Uterus (tissue), 4 donors: ENCODE measurements around the gene THOC5. TPM values are rescaled to one million over a fixed set of nuclear protein-coding genes. Genes with fewer than 3 reads are reported as not detected.
"Not testable (repeated sequence)": the region's sequence is repeated elsewhere in the genome, so short reads cannot be mapped to it uniquely, and the experiment has no call there.

Source experiments
- DNase-seq, 2 donors: peaks; one replicate each; pipeline ENCODE4 v3.0.0-alpha.2; 2019 to 2020
- H3K27ac ChIP-seq, 2 donors: fragments of 200-600 bp; sonication (generic); 1 replicate in 1 of 2; 2 replicates in 1 of 2; pipeline ENCODE4 v1.5.1; 2016 to 2018
- H3K27me3 ChIP-seq, 2 donors: fragments of 200-600 bp; sonication (generic); one replicate each; pipeline ENCODE4 v1.5.1; 2018 to 2019; ENCODE audit warnings: control low read depth in 1 of 2
- H3K36me3 ChIP-seq, 2 donors: fragments of 200-600 bp; sonication (generic); one replicate each; pipeline ENCODE4 v1.5.1; 2019; ENCODE audit warnings: control low read depth in 1 of 2
- H3K4me1 ChIP-seq, 2 donors: fragments of 200-600 bp; sonication (generic); one replicate each; pipeline ENCODE4 v1.5.1; 2018 to 2019; ENCODE audit warnings: control low read depth in 1 of 2
- H3K4me3 ChIP-seq, 2 donors: fragments of 200-600 bp; sonication (generic); 1 replicate in 1 of 2; 2 replicates in 1 of 2; pipeline ENCODE4 v1.5.1; 2018 to 2019; ENCODE audit warnings: mild to moderate bottlenecking in 1 of 2
- H3K9me3 ChIP-seq, 2 donors: fragments of 200-600 bp; sonication (generic); one replicate each; pipeline ENCODE4 v1.5.1; 2019; ENCODE audit warnings: control low read depth in 1 of 2
- POLR2A ChIP-seq, 2 donors: fragments of 450-650 bp; IDR thresholded peaks; one replicate each; pipeline ENCODE4 v1.6.1; 2016; ENCODE audit warnings: antibody characterized with exemption in 2 of 2, mild to moderate bottlenecking in 1 of 2, moderate library complexity in 1 of 2
- intact Hi-C: fragments of 100-400 bp; cut with DNase I; formaldehyde crosslinking; loops from one replicate; pipeline ENCODE4 v1.15.1; 2023; ENCODE audit warnings: low total_unique reads
- total RNA-seq, 4 donors: library from RNA; depleted of rRNA in 3 of 4; stranded (reverse); fragments of >200 nt in 3 of 4; gene quantifications; one replicate each; pipeline versions ENCODE4 v1.1.0 to v1.2.4, GENCODE V29; 2014 to 2023
- TF ChIP-seq, protein P1 (sequence below), 4 experiments: fragments of 200-600 bp in 2 of 4; fragments of 450-650 bp in 2 of 4; sonication (generic) in 2 of 4; IDR thresholded peaks; one replicate each; pipeline ENCODE4 v1.5.1; 2016 to 2019; ENCODE audit warnings: antibody characterized with exemption in 4 of 4, mild to moderate bottlenecking in 2 of 4, moderate library complexity in 1 of 4
- donor health status: DM: yes; HTN: yes; CAD: no.

Gene THOC5
- total RNA-seq, 4 donors from 2014 or later: 8.5 to 59.1 (median 48.7) TPM

DNA sequence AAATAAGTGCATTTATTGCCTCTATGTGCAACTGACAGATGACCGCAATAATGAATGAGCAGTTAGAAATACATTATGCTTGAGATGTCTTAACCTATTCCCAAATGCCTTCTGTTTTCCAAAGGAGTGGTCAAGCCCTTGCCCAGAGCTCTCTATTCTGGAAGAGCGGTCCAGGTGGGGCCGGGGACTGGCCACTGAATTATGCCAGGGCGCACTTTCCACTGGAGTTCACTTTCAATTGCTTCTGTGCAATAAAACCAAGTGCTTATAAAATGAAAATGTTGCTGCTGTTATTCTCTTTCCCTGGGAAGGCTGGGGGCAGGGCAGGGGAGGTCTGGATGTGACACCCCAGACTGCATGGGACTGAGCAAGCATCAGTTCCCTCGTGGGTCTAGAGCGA, 62.5 kb downstream of the THOC5 start:
- intact Hi-C loops: no loop called here
- H3K4me3 ChIP-seq: no peak overlapping the region
- DNase-seq: no peak
- H3K36me3 ChIP-seq: no peaks in the 10 kb centered on the region
- no peaks in the 10 kb centered on the region for H3K27me3 ChIP-seq
- no peak overlapping the region for H3K27ac ChIP-seq
- H3K9me3 ChIP-seq: no peaks in the 10 kb centered on the region
- TF ChIP-seq, protein P1, sequence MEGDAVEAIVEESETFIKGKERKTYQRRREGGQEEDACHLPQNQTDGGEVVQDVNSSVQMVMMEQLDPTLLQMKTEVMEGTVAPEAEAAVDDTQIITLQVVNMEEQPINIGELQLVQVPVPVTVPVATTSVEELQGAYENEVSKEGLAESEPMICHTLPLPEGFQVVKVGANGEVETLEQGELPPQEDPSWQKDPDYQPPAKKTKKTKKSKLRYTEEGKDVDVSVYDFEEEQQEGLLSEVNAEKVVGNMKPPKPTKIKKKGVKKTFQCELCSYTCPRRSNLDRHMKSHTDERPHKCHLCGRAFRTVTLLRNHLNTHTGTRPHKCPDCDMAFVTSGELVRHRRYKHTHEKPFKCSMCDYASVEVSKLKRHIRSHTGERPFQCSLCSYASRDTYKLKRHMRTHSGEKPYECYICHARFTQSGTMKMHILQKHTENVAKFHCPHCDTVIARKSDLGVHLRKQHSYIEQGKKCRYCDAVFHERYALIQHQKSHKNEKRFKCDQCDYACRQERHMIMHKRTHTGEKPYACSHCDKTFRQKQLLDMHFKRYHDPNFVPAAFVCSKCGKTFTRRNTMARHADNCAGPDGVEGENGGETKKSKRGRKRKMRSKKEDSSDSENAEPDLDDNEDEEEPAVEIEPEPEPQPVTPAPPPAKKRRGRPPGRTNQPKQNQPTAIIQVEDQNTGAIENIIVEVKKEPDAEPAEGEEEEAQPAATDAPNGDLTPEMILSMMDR (IDR thresholded peaks at IDR 0.05): no peak
- TF ChIP-seq POLR2A (IDR thresholded peaks at IDR 0.05): no peak
- no peaks in the 10 kb centered on the region for H3K4me1 ChIP-seq

DNA sequence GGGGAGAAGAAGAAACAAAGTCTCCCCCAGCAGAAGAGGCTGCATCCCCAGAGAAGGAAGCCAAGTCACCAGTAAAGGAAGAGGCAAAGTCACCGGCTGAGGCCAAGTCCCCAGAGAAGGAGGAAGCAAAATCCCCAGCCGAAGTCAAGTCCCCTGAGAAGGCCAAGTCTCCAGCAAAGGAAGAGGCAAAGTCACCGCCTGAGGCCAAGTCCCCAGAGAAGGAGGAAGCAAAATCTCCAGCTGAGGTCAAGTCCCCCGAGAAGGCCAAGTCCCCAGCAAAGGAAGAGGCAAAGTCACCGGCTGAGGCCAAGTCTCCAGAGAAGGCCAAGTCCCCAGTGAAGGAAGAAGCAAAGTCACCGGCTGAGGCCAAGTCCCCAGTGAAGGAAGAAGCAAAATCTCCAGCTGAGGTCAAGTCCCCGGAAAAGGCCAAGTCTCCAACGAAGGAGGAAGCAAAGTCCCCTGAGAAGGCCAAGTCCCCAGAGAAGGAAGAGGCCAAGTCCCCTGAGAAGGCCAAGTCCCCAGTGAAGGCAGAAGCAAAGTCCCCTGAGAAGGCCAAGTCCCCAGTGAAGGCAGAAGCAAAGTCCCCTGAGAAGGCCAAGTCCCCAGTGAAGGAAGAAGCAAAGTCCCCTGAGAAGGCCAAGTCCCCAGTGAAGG, 64.3 kb downstream of the THOC5 start:
- intact Hi-C loops, H3K9me3 ChIP-seq, H3K4me3 ChIP-seq, H3K36me3 ChIP-seq, DNase-seq, H3K27ac ChIP-seq, H3K27me3 ChIP-seq, H3K4me1 ChIP-seq: not testable (repeated sequence)

DNA sequence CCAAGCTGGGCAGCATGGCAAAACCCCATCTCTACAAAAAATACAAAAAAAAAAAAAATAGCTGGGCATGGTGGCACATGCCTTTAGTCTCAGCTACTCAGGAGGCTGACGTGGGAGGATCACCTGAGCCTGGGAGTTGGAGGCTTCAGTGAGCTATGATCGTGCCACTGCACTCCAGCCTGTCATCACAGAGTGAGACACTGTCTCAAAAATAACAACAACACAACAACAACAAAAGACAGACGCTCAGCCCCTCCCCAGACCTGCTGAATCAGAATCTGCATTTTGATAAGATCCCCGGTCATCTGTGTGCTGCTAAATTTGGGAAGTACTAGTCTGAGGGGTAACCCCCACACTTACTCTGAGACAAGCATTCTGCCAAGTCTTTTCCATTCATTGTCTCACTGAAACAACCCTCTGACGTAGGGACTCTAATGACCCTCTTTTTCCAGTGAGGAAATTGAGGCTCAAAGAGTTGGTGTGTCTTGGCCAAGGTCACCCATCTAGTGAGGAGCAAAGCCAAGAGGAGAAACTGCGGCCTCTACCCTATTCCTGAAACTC, 66.1 kb downstream of the THOC5 start:
- TF ChIP-seq, protein P1 (IDR thresholded peaks at IDR 0.05): no peak
- no peak for TF ChIP-seq POLR2A (IDR thresholded peaks at IDR 0.05)
- Histone ChIP-seq H3K27me3 (peaks cover 0 to 3% of the 10 kb centered on the region in 2 donors), H3K4me3 (no peak overlapping the region), H3K9me3 (no peaks in the 10 kb centered on the region), H3K27ac (no peak overlapping the region), H3K36me3 (no peaks in the 10 kb centered on the region), H3K4me1 (no peaks in the 10 kb centered on the region)
- intact Hi-C loops: no loop called here
- DNase-seq: no peak

DNA sequence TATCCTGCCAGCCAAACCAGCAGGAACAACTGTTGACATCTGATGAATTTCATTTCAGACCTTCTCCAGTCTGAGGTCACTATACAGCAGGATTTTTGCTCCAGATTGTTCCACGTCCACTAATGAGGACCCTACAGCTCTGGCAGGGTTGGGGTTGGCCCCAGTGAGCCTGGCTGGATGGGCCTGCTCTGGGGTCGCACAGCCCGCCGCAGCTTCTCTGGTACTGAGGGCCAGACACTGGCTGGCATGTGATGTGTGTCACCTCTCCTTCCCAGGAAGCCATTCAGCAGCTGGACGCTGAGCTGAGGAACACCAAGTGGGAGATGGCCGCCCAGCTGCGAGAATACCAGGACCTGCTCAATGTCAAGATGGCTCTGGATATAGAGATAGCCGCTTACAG, 68.1 kb downstream of the THOC5 start:
- peaks cover 0 to 5% of the 10 kb centered on the region in 2 donors for H3K4me1 ChIP-seq
- H3K4me3 ChIP-seq: no peak overlapping the region
- DNase-seq: no peak
- TF ChIP-seq, protein P1 (IDR thresholded peaks at IDR 0.05): no peak
- no peak for TF ChIP-seq POLR2A (IDR thresholded peaks at IDR 0.05)
- no peaks in the 10 kb centered on the region for H3K36me3 ChIP-seq
- no peak overlapping the region for H3K27ac ChIP-seq
- no peaks in the 10 kb centered on the region for H3K9me3 ChIP-seq
- intact Hi-C loops: no loop called here
- H3K27me3 ChIP-seq: peaks cover 3 to 16% of the 10 kb centered on the region in 2 donors

DNA sequence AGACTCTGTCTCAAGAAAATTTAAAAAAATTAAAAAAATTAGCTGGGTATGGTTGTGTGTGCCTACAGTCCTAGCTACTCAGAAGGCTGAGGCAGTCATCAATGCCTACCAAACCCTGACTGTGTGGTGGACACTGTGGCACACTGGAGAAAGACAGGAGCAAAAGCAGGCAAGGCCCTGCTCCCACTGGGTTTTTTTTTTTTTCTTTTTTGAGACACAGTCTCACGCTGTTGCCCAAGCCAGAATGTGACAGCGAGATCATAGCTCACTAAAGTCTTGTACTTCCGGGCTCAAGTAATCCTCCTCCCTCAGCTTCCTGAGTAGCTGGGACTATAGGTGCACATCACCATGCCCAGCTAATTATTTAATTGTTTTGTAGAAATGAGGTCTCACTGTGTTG, 68.9 kb downstream of the THOC5 start:
- no peak overlapping the region for H3K4me3 ChIP-seq
- DNase-seq: no peak
- H3K36me3 ChIP-seq: no peaks in the 10 kb centered on the region
- intact Hi-C loops: no loop called here
- H3K9me3 ChIP-seq: no peaks in the 10 kb centered on the region
- no peak overlapping the region for H3K27ac ChIP-seq
- peaks cover 0 to 13% of the 10 kb centered on the region in 2 donors for H3K4me1 ChIP-seq
- peaks cover 10 to 20% of the 10 kb centered on the region in 2 donors for H3K27me3 ChIP-seq
- TF ChIP-seq, protein P1 (IDR thresholded peaks at IDR 0.05): no peak
- no peak for TF ChIP-seq POLR2A (IDR thresholded peaks at IDR 0.05)
